Midbrain (tissue), 1 donor: Measurements from ENCODE around the gene PRKAR1B.

Experiments used
- DNase-seq: peaks from one replicate; lab custom pipeline; 2025; lab: John Stamatoyannopoulos, UW

PRKAR1B gene

DNA sequence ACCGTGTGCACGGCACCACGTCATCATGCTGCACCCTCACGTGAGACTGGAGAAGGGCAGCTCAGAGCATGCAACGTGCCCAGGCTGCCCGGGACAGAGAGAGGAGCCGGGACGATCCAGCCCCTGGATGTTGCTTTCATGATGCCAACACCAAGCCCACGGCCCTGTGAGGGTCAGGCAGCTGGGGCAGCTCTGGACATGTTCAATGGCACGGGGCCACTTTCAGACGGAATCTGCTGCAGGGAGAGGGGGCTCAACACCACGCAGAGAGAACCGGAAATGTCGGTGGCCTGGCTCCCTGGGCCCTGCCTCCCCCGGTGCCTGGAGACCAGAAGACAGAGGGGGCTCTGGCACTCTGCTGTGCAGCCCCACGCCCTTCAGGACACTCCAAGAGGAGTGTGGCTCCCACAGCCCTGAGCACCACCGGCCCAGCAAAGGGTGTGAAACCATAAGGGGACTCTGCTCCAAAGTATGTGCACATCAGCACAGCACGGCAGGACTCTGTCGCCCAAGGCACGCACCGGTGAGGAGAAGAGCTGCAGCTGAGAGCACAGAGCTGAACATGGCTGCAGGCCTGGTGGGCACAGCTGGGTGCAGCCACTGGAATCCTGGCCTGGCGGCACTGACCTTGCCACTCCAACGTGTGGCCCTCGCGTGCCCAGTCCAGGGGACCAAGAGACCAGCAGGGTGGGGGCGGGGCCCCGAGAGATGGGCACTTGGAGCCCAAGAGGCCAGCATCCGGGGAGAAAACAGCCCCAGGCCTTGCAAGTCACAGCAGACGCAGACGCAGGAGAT lies 137.1 kb downstream of the PRKAR1B start:
- no peak for DNase-seq

DNA sequence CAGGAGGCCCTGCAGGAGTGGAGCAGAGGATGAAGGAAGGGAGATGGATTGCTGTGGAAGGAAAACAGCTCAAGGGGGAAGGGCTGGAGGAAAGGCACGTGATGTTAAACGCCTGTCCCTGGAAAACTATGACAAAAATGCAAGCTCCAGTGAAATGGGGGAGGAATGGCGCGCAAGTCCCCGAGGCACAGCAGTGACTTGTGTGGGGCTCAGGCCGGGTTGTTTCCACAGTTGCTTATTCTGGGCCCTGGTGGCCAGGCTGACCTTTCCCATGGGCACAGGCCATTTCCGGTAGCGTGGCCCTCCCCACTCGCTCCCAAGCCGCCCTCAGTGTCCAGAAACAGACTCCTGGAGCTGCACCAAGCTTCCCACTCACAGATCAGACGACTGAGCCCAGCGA lies 139.3 kb downstream of the PRKAR1B start:
- no peak for DNase-seq

DNA sequence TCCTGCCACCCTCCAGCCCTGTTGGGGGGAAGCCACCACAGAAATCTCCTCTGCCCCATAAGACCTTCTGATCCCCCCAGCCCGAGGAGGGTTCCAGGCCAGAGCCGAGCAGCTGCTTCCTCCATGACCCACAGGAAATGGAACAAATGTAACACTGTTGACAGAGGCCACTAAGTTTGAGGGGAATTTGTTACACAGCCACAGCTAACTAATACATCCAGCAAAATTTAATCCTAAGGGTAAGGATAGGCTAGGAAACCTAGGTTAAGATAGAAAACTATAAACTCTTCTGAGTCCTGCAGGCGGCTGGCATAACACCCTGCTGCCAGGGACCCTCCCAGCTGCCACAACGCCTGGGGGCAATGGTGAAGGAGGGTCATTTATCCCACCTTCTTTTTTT lies 140.6 kb downstream of the PRKAR1B start:
- DNase-seq = no peak

DNA sequence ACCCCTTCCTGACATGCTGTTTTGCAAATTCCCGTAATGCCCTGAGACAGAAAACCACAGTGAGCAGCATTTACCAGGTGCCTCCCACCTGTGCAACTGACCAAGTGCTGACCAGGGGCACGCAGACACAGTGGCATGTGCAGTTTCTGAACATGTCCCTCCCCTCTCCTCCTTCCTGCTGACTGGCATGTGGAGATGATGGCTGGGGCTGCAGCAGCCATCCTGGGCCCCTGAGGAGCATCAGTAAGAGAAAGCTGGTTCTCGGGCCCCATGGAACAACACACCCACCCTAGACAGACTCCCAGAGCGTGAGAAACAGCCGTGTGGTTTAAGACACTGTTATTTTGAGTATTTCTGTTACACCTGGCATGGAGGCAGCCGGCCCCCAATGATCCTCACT lies 141.2 kb downstream of the PRKAR1B start:
- no peak for DNase-seq

DNA sequence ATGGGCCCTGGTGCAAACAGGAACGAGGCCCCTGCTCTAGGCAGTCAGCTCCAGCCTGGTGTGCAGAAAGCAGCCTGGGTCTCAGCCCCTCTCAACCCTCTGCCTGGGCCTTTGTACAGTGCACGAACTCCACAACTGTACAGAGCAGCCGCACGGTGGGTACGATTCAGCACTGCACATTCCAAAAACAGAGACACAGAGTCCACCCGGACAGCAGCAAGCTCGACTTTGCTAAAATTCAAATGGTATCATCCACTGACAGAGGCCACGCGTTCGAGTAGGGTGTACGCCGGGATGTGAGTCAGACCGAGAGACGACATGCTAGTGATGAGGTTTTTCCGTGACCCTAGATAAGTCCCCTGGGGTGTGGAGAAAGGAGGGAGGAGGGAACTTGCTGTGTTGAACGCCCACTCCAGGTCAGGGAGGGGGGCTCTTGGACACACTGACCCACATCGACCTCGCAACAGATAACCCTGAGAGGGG lies 141.8 kb downstream of the PRKAR1B start:
- DNase-seq = no peak

DNA sequence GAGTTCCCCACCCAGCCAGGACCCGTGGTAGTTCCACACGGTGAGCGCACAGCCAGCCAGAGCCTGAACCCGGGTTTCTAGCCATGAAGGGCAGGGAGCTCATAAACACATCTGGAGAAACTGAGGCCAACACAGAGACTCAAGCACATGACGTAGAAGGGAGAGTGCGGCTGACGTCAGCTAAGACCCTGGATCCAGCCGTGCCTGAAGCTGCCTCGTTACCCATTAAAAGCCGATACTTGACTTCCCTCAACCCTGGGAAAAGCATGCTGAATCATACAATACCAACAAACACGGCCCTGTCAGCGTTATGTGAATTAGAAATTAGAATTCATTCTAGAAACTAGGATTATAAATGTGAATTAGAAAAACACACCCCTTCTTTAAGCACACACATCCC lies 142.3 kb downstream of the PRKAR1B start:
- DNase-seq = no peak

DNA sequence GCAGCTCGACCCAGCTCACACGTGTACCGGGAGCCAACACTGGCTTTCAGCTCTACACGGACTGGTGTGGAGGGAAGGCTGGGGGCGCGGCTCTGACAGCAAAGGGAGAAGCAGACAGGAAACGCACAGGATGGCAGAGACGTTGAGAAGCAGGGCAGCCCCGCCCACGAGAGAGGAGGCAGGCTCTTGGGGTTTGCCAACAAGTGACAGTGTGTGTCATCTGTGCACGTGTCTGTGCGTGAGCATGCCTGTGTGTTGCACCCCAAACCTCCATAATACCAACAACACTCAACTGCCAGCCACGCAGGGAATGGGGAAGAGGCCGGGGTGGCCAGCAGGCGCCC lies 143.0 kb downstream of the PRKAR1B start:
- DNase-seq = no peak

DNA sequence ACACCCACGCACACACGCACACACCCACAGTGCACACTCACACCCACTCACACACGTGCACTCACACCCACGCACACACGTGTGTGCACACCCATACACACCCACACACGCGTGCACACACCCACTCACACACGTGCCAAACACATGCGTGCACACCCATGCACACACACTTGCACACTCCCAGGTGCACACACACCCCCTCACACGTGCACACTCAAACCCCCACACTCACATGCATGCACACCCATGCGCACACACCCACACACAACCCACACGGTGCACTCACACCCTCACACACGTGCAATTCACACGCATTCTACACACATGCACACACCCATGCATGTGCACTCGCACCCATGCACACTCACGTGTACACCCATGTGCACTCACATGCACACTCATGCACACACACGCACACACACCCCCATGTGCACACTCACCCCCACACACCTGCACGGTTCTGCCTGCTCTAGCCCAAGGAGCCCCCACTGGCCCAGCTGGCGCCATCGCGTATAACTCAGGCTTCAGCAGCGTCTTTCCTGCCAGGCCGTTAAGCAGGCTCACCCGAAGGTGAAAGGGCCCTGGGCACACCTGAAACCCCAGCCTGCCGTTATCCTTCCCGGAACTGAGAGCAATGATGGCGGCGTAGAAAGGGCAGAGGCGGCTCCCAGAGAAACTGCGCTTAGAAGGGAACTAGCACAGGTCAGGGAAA lies 143.5 kb downstream of the PRKAR1B start:
- no peak for DNase-seq

DNA sequence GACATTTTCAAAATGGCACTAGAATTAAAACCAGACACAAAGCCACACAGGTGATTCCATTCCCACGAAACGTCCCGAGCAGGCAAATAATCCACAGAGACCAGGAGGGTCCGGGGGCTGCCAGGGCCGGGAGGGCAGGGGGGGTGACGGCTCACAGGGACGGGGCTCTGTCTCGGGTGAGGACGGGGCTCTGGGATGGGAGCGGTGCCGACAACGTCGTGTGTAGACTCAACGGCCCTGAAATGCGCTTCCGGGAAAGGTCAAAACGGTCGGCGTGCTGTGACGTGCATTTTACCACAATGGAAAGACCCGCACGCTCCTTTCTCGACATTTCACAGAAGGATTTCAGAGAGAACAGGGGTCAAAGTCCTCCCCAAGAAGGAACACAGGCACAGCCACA lies 144.2 kb downstream of the PRKAR1B start:
- DNase-seq = no peak

DNA sequence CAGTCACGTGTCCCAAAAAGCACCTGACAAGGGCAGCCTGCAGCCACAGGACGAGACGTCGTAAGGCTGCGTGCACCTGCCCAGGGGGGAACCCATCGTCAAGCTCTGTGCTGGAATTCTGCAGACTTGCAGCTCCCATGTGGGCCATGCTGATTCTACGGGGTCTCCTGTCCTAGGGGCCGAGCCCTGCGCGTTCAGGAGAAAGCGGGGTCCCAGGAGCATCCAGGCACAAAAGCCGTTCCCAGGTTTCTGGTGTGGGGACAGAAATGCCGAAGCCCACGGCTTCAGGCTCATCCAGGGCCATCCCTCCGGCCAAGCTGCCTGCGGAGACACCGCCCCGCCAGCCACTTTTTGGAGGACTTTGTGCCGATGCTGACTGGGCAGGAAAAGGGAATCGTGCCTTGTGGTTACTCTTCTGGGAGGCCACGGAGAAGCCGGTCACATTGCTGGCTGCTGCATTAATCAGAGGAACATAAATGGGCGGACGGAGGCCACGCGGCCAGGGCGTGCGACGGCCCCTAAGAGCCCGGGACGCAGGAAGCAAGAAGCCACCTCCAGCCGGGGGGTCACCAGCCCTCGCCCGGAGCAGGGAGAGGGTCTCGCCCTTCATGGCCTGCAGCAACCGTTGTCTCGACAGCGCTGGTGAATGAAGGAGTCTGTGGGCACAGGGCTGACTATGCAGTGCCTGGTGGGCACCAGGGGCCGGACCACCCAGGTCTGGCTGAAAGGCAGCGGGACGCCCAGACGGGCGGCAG lies 144.8 kb downstream of the PRKAR1B start:
- no peak for DNase-seq

DNA sequence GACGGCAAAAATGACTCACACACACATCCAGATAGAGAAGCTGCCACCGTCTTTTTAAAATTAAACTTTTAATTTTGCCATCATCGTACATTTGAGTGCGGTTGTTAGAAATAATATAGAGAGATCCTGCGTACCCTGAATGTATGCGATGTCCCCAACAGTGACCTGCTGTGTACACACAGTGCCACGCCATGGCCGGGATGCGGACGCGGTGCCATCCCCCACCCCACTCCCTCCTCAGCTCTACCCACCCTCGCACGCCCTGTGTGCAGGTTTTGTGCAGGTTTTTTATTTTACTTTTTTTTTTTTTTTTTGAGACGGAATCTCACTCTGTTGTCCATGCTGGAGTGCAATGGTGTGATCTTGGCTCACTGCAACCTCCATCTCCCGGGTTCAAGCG lies 148.7 kb downstream of the PRKAR1B start:
- DNase-seq = no peak

DNA sequence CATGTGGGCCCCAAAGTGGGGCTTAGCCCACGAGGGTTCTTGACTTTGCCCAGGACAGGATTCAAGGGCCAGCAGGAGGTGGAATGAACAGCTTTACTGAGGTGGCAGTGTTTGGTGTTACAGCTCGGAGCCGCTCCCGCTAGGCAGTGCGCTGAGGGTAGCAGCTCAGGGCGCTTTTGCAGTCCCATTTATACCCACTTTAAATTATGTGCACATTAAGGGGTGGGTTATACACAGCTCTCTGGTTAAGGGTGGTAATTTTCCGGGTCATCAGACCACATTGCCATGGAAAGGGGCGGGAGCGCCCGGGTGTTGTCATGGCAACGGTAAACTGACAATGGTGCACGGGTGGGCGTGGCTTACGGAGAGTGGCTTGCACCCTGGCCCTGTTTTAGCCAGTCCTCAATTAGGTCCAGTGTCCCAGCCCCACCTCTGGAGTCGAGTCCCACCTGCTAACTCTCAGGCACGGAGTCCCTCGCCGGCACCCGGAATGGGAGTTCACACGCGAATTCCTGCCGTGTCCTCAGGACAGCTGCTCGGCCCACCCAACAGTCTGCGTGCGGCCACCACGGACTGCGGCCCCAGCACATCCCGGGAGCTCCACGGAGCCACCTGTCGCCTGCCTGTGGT lies 149.2 kb downstream of the PRKAR1B start:
- no peak for DNase-seq

DNA sequence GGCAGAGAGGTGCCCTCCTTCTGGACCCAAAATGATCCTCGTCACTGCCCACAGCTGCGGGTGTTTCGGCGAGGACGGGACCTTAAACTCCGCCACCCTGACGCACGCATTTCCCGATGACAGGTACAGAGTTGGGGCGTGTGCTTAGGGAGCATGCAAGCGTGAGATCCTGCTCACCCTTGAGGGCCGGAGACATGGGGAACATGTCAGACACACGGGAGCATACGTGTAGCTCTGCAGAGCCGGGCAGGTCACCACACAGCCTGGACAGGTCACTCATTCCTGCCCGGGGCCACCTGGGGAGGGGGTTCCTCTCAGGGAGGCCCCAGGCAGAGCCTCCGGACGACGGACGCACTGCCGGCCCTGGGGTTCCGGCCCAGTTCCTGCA lies 149.8 kb downstream of the PRKAR1B start:
- DNase-seq = no peak

DNA sequence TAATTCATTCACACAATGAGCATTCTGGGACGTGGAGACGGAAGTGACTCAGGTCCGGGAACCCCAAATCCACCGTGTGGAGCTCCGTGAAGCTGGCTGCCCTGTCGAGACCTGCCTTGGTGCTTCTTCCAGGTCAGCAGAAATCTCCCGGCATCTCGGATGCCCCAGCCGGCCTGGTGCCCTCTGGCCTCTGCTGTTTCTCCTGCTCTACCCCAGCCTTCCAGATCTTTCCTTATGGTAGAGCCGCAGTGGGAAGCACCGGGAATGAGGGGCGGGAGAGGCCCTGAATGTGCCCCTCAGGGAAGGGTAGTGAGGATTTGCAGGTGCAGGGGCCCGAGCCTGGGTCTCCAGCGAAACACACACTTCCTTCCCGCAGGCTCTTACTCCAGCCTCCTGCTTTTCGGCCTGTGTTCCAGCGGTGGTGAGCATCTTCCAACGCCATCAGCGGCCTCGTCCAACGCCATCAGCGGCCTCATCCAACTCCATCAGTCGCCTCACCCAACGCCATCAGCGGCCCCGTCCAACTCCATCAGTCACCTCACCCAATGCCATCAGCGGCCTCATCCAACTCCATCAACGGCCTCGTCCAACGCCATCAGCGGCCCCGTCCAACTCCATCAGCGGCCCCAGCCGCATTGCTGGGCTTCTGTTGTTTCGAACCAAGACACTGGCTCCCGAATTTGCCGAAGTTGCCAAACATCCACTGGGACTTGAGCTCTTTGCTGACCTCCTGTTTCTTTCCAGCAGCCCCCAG lies 150.4 kb downstream of the PRKAR1B start:
- DNase-seq = no peak

DNA sequence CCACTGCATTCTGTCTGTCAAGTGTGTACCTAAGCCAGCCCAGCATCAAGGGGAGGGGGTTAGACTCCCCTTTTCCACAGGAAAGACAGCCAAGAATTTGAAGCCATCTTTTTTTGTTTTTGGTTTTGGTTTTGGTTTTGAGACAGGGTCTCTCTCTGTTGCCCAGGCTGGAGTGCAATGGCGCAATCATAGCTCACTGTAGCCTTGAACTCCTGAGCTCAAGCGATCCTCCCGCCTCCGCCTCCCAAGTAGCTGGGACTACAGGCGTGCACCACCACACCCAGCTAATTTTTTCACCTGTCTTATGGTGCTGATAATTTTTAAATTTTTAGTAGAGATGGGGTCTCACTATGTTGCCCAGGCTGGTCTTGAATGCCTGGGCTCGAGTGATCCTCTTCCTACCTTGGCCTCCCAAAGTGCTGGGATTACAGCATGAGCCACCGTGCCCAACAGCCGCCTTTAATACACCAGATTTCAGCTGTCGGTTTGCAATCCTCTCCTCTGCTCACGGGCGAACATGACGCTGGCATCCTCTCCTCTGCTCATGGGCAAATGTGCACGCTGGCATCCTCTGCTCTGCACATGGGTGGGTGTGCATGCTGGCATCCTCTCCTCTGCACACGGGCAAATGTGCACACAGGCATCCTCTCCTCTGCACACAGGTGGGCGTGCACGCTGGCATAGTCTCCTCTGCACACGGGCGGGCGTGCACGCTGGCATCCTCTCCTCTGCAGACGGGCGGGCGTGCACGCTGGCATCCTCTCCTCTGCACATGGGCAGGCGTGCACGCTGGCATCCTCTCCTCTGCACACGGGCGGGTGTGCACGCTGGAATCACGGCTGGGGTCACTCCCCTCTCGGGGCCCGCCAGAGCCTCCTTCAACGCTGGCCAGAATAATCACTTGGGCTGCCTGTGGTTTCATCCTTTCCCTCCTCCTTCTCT lies 151.4 kb downstream of the PRKAR1B start:
- no peak for DNase-seq

DNA sequence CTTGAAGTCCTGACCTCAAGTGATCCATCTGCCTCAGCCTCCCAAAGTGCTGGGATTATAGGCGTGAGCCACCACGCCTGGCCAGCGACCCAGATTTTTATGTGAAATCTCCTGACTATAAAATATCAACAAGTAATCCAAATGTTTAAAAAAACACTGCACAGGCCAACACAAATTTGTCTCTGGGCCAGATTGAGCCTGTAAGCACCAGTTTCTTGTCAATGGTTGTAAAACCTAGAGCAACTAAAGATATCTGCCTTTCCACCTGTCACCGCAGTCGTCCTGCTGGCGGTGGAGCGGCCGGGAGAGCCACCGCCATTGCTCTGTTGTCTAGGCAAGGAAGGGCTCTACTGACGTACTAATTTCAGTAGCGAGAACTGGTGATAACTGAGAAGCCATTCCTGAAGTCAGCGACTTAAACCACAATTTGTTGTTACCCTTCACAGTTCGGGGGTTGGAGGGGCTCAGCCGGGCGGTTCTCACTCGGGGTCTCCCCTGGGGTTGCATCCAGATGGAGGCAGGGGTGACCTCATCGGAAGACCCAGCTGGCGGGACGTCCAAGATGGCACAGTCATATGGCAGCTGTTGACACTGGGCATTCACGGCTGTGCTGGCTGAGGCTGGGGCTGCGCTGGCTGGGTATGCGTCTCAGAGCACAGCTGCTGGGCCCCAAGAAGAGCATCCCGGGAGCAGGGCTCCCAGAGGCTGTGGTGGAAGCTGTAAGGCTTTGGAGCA lies 152.3 kb downstream of the PRKAR1B start:
- DNase-seq = no peak

DNA sequence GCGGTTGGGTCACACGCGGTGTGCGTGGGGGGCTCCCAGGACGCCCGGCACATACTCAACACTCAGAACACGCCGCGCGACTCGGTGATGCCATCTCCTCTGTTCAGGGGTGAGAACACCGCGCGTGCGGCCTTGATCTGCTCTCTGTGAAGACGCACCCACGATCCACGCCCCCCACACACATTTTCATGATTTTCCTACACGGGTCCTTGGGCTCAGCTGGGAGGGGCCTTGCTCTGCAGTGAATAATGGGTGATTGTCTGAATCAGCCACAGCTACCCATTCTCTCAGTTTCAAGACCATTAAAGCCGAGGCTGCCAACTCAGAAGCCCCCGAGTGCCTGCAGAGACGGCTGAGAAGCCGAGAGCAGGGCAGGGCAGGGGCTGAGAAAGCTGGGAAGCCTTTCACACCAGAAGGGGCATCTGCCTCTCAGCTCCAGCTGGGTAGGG lies 153.1 kb downstream of the PRKAR1B start:
- no peak for DNase-seq

DNA sequence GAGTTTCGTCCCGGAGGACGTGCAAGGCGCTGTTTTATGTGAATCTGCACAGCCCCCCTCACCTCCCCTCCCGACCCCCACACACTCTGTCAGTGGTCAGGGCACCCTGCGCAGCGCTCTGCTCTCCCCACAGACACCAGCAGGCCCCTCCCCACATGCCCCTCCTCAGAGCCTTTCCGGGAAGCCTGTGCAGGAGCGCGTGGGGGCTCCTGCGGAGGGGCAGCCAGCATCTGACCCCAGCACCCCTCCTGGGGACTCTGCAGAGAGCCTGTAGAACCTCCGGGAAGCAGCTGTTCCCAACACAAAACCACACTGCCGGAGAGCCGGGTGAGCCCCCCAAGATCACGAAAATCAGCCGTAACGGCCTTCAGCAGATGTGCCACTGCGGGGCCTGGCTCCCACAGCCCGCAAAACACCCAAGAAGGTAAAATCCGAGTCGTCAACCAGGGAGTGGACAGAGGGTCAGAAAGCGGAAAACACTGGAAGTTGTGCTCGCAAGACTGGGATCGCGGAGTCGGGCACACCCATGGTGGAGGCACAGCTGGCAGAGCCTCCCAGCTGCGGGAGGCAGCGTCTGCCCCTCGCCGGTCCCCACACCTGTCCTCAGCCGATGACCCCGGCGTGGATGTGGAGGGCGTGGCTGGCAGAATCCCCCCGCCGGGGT lies 153.7 kb downstream of the PRKAR1B start:
- no peak for DNase-seq
